ENCODE data around the gene NR4A2.
"Not testable (repeated sequence)": the region's sequence is repeated elsewhere in the genome, so short reads cannot be mapped to it uniquely, and the experiment has no call there.

Gene NR4A2

DNA sequence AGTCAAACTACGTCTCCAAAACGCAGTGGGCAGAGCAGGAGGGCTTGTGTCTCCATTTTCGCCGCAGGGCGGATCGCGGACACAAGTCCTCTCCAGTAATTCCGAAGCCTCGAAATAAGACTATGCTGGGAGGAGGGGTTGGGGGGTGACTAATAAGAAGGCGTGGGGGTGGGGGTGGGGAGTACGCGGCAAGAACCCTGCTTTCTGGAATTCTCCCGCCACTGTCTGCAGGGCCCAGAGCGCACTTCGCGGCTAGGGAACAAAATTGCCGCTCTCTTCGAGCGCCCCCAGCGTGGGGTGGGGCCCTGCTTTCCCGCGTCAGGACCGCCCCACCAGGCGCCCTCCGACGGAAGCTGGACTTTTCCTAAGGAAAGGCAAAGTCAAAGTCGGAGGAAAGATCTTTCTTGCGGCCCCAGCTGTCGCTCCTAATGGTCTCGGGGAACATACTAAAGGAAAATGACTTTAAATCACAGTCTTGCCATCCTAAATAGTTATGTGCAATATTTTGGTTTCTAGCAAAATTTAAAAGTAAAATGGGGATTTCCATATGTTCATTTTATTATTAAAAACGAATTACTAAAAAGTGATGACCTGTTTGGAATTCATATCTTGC, 11.9 kb downstream of the NR4A2 start:
- FAIRE-seq = no peak

DNA sequence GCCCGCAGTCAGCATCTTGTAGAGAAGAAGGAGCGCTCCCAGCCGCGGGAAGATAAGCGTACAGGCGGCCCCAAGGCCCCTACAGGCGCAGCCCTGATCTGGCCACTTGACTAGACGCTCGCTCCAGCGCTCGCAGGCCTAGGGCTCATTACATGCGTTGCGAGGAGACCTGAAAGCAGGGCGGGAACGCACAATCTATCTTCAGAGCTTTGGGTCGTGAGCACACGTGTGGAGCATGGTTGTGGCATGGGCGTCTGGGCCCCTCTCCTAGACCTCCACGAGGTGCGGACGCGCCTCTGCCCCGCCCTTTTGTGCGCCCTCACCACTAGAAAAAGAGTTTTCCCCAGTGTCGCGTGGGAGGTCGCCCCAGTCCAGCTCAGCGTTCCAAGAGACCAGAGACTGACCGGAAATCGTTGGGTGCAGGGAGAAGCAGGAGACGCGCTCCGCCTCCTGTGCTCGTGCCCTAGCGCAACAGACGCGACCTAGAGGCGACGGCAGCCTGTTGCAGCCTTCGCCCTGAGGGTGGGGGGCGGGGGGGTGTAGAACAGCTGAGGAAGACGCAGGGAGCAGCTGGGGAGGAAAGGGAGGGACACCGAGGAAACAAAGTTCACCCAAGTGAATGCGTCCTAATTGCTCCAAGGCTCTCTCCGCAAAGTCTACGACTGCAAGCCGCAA, 12.6 kb downstream of the NR4A2 start:
- no peak for FAIRE-seq

DNA sequence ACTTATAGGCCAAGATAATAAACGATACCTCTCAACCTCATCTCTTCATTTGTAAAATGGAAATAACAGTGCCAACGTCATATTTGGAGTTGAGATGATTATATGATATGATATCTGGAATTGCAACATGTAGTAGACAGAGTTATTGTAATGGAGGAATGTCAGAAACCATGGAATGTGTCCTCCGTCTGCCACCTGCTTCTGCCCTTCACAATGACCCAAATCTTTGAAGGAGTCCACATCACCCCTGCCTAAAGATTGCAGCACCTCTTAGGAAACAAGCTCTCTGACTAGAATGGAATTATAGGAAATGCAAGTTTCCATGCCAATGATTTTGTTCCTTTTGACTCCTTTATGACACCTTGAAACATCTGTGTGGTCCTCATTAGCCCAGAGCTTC, 14.9 kb downstream of the NR4A2 start:
- FAIRE-seq = no peak

DNA sequence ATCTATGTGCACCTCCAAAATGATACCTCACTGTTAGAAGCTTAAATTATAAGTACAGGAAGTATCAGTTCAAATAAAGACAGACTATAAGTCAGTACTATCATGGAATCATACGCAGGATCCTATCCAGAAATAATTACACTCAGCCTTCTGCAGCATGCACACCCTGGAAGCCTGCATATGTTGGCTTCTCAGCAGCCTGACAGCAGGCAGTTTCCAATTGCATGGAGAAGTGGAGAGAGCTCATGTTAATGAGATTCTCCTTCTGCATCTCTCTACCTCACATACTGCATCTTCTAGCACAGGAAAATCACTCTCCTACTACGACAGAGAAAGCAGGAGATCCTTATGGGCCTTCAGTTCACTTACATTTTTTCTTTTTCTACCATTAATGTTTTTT, 20.5 kb downstream of the NR4A2 start:
- FAIRE-seq = no peak

DNA sequence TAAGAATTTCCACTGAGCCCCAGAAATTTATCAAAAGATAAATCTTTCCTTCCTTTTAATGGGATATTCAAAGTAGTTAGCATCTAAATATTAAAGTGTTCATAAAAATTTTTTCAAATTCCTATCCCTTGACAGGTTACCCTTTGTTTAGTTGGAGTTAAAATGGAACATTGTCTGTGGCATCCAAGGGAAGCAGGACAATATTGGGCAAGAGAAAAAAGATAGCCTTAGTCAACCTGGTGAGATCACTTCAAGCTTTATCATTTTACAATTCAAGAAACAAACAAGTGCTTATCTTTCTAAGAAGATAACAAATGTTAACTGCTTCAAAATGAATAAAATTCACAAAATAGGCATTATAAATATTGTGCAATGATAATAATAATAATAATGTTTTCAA, 21.7 kb downstream of the NR4A2 start:
- FAIRE-seq = no peak

- no peak for FAIRE-seq
These were observed 22.6 kb downstream of the NR4A2 start for GRCh38 chr2:156309917-156310316.

DNA sequence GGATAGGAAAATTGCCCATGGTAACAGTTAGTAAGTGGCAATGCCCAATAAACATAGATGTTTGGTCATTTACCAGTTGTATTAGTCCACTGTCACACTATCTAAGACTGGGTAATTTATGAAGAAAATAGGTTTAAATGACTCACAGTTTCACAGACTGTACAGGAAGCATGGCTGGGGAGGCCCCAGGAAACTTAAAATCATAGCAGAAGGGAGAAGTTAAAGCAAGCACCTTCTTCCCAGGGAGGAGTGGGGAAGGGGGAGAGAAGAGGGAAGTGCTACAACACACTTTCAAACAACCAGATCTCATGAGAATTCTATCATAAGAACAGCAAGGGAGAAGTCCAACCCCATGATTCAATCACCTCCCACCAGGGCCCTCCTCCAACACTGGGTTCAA, 23.4 kb downstream of the NR4A2 start:
- FAIRE-seq = no peak

GRCh38 chr2:156306821-156307220, 25.7 kb downstream of the NR4A2 start:
- FAIRE-seq = no peak

DNA sequence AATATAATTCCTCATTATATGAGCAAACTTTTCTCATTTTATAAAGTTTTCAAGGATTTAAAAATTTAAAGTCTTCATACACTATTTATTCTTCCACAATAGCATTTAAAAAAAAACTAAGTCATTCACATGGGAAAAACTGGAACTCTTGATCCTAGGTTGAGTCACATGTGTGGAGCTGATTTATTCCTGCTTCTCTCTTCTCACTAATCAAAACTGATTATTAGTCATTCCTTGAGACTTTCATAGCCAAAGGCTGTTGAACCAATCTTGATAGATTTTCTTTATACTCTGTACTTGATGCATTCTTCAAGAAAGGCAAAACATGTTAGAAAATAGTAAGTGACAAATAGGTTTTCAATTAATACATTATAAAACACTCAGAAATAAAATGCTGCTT, 27.4 kb downstream of the NR4A2 start:
- FAIRE-seq = no peak

DNA sequence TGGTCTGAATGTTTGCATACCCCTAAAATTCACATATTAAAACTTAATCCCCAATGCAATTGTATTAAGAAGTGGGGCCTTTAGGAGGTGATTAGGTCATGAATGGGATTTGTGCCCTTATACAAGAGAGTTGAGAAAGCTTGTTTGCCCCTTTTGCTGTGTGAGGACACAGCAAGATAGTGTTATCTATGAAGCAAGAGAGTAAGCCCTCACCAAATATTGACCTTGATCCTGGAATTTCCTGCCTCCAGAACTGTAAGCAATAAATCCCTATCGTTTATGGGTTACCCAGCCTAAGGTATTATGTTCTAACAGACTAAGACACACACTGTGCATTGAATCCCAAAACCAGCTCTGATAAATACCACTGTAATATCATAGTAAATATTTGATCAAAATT, 32.2 kb downstream of the NR4A2 start:
- FAIRE-seq = no peak

DNA sequence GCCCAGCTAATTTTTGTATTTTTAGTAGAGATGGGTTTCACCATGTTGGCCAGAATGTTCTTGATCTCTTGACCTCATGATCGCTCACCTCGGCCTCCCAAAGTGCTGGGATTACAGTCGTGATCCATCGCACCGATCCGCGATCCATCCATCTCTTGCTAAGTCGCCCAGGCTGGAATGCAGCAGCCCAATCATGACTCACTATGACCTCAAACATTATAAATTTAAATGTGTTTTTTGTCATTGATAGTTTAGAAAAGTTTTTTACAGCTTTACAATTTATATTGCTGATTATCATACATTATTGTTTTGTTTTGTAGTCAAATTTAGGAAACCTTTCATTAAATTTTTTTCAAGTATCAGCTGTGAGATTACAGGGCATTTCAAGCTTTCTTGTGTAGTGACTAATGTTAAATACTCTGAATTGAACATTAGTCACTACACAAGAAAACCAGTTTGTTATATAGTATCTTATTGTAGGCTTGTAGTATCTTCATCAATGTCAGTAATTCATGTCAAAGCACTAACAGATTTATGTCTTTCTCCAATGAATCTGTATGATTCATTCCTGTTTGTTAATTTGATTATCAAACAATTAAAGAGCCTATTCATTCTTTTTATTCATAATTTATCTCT, 37.5 kb downstream of the NR4A2 start:
- no peak for FAIRE-seq

DNA sequence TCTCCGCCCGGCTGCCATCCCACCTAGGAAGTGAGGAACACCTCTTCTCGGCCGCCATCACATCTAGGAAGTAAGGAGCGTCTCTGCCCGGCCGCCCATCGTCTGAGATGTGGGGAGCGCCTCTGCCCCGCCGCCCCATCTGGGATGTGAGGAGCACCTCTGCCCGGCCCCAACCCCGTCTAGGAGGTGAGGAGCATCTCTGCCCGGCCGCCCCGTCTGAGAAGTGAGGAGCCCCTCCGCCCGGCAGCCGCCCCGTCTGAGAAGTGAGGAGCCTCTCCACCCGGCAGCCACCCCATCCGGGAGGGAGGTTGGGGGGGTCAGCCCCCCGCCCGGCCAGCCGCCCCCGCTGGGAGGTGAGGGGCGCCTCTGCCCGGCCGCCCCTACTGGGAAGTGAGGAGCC, 39.1 kb downstream of the NR4A2 start:
- FAIRE-seq = not testable (repeated sequence)

DNA sequence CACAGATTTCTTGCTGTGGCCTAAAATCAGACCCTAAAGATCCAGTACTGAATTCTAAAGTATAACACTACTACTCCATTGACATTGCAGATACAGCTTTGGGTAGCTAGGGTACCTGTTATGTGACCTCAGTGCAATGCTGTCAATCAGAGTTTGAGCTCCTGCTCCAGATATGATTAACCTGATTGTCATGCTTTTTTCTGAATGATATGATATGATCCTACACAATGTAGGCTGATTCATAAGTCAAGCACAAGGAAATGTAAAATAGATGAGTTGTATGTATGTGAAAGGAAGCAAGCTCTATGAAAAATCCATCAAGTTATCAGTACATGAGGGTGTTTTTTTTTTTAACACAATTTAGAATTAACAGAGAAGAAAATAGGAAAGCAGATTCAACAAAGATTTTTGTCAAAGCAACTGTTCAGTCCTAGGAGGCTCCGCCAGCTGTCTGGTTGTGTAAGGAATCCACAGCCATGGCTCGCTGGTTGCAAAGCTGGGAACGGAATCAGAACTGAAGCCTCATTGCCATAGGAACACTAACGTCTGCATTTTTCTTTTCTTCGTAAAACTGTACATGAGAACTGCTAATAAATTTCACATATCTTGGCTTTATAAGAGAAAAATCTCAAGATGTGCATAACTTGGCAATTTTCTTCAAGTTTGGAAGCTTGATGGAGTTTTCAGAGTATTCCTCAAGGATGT, 52.9 kb downstream of the NR4A2 start:
- no peak for FAIRE-seq

Measured in endometrium (tissue), 2 donors.